Suppressor macrophage (primary cell): ENCODE results near the gene RPL9.
"Not testable (repeated sequence)": the region's sequence is repeated elsewhere in the genome, so short reads cannot be mapped to it uniquely, and the experiment has no call there.

Source experiments
- DNase-seq, 4 experiments: peaks; one replicate each; pipeline ENCODE4 v3.0.0-alpha.2; 2020 to 2022

The RPL9 gene

GRCh38 chr4:39425297-39425696 is 33.4 kb downstream of the RPL9 start:
- DNase-seq: not testable (repeated sequence)

- no peak for DNase-seq
Observed at GRCh38 chr4:39422247-39422646, 36.5 kb downstream of the RPL9 start.

GRCh38 chr4:39415678-39416283 is 42.9 kb downstream of the RPL9 start:
- DNase-seq: peak in 1 of 4 experiments; percentile 14

GRCh38 chr4:39411561-39411960 is 47.2 kb downstream of the RPL9 start:
- DNase-seq: not testable (repeated sequence)

- peak in 1 of 4 experiments; percentile 2 for DNase-seq
Observed at GRCh38 chr4:39410415-39410814, 48.3 kb downstream of the RPL9 start.

- DNase-seq: no peak
Observed at GRCh38 chr4:39407584-39407885, 51.2 kb downstream of the RPL9 start.

GRCh38 chr4:39406763-39407583 is 51.7 kb downstream of the RPL9 start, which contains the start of gene KLB:
TSS of gene KLB (plus strand) at chr4:39406930. CDS start at chr4:39406950, 20 bp downstream.
- no peak for DNase-seq
